Esophagus muscularis mucosa (tissue), 4 donors: ENCODE results near the gene CACNA2D3.

Experiments
- EP300 ChIP-seq: sonication (generic); formaldehyde crosslinking; IDR thresholded peaks from one replicate; pipeline ENCODE4 v1.6.1; 2017; ENCODE audit warnings: antibody characterized with exemption
- POLR2A ChIP-seq: fragments of 450-650 bp; IDR thresholded peaks from one replicate; pipeline ENCODE4 v1.6.1; 2017; ENCODE audit warnings: antibody characterized with exemption, moderate library complexity, mild to moderate bottlenecking, low read depth
- POLR2AphosphoS5 ChIP-seq, 2 donors: sonication (generic); formaldehyde crosslinking; IDR thresholded peaks; one replicate each; pipeline ENCODE4 v1.6.1; 2017; ENCODE audit warnings: antibody characterized with exemption in 2 of 2
- TF ChIP-seq, protein P1 (sequence below), 3 experiments: fragments of 200-600 bp in 2 of 3; fragments of 450-650 bp in 1 of 3; sonication (generic) in 2 of 3; IDR thresholded peaks; one replicate each; pipeline ENCODE4 v1.5.1; 2017 to 2019; ENCODE audit warnings: antibody characterized with exemption in 3 of 3, mild to moderate bottlenecking in 2 of 3, moderate library complexity in 1 of 3

GRCh38 chr3:54792584-54792983 lies 670.2 kb downstream of the CACNA2D3 start:
- TF ChIP-seq, protein P1, sequence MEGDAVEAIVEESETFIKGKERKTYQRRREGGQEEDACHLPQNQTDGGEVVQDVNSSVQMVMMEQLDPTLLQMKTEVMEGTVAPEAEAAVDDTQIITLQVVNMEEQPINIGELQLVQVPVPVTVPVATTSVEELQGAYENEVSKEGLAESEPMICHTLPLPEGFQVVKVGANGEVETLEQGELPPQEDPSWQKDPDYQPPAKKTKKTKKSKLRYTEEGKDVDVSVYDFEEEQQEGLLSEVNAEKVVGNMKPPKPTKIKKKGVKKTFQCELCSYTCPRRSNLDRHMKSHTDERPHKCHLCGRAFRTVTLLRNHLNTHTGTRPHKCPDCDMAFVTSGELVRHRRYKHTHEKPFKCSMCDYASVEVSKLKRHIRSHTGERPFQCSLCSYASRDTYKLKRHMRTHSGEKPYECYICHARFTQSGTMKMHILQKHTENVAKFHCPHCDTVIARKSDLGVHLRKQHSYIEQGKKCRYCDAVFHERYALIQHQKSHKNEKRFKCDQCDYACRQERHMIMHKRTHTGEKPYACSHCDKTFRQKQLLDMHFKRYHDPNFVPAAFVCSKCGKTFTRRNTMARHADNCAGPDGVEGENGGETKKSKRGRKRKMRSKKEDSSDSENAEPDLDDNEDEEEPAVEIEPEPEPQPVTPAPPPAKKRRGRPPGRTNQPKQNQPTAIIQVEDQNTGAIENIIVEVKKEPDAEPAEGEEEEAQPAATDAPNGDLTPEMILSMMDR (IDR thresholded peaks at IDR 0.05): no peak
- TF ChIP-seq POLR2A (no peak), EP300 (no peak), POLR2AphosphoS5 (IDR thresholded peaks at IDR 0.05) (no peak)
